Ureter (tissue), 1 donor: ENCODE measurements around the gene CCT7. TPM values are rescaled to one million over a fixed set of nuclear protein-coding genes. Genes with fewer than 3 reads are reported as not detected.
"Not testable (repeated sequence)": the region's sequence is repeated elsewhere in the genome, so short reads cannot be mapped to it uniquely, and the experiment has no call there.

Source experiments
- DNase-seq: peaks from one replicate; pipeline ENCODE4 v3.0.0-alpha.2; 2020; ENCODE audit warnings: low spot score
- total RNA-seq: library from RNA; stranded (reverse); gene quantifications from one replicate; pipeline ENCODE4 v1.2.4, GENCODE V29; 2023
- donor health status: DM: yes; HTN: yes; CAD: no.

CCT7 gene
- total RNA-seq, 1 donor from 2014 or later = 237 TPM

DNA sequence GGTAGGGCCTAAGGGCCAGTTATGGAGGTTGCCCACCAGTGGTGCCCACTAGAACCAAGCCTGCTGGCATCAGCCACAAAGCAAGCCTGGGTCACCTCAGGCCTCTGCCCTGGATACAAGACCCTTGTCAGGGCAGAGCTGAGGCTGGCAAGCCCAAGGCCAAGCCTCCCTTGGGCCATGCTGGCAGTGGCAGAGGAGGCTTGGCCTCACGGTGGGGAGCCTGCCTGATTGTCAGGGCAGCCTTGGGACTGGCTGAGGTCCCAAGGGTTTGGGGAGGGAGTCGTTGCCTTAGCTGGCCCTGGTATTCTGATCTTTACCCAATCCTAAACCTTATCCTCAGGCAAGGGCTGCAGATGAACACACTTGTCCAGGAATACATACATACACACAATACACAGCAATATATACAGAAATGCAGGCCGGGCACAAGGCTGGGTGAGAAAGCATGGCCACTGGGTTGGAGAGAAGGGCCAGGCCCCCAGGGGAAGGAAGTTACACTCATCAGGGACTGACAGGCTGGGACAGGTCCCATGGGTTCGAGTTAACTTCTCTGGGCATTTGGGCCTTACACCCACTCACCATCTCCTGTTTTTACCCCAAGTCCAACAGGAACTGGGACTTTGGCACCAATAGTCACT lies 21.0 kb downstream of the CCT7 start:
- no peak for DNase-seq

- DNase-seq = no peak
Observed at GRCh38 chr2:73255907-73256617, 22.0 kb downstream of the CCT7 start.

GRCh38 chr2:73256618-73256922 lies 22.5 kb downstream of the CCT7 start:
- no peak for DNase-seq

DNA sequence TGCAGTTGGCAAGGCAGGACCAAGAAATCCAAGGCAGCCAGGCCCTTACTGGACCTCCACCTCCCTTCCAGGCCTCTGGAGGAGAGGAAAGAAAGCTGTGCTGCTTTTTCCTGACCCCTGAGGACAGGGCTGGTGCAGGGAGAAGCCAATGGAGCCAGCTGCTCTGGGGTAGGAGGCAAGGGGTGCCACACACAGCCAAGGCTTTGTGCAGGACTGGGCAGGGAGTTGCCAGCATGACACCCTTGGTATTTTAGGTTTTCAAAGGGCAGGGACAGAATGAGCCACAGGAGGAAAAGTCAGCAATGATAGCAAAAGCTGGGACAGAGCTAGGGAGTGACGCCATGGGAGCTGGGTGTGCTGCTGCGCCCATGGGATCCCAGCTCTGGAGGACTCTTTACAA lies 22.9 kb downstream of the CCT7 start:
- no peak for DNase-seq

DNA sequence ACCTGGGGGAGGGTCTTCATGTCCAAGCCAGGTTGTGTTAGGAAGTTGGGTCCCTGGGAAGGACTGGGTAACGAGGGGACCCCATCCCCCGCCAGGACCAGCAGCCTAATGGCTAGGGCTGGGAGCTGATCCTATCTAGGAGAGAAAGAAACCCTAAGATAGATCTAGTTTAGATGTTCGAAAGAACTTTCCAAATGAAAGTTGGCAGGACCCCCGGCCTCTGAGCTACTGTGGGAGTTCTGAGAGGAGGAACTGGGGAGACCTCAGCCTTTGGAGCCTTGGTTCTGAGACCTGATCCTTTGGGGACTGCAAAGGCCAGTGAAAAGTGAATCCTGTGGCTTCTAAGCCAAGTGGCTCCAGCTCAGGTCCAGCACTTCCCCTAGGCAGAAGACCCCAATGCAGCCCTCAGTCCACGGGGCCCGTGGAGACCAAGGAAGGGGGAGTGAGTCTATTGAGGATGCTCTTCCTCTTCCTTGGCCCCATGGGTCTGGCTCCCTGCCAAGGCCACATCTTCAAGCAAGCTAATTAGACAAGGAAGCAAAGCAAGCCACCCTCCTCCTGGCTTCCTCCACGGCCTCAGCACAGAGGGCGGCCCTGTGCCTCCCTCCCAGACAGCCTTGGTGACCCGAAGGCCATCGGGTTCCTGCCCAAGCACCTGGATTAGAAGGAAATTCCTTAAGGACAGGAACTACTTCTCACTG lies 23.5 kb downstream of the CCT7 start:
- no peak for DNase-seq

DNA sequence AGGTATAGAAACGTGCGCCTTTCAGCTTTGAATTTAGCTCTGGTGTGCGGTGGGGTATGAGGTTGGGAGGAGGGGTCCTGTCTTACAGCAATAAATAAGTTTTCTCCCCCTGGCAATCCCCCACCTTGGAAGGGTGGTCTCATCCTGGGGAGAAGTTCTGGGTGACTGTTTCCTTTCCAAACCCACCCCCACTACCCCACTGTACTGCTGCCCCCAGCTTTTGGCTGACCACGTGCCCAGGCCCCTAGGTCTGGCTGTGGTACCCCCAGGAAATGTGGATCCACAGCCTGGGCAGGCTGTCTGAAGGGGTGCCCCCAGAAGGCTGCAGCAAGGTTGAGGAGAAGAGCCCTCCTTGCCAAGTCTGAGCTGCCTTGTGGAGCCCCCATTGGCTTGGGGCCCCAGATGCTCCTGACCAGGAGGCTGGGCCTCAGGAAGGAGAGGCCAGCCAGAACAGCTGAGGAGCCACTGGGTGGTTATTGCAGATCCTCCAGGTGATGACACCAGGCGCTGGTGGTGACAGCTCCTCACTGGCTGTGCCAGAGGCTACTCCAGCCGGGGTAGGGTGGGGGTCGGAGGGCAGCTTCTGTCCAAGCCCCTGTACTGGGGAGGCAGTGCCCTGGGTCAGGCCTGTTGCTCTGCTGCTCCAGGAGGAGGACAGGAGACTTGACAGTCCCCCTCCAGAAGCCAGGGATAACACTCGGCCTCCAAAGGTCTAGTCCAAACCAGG lies 24.2 kb downstream of the CCT7 start:
- no peak for DNase-seq

DNA sequence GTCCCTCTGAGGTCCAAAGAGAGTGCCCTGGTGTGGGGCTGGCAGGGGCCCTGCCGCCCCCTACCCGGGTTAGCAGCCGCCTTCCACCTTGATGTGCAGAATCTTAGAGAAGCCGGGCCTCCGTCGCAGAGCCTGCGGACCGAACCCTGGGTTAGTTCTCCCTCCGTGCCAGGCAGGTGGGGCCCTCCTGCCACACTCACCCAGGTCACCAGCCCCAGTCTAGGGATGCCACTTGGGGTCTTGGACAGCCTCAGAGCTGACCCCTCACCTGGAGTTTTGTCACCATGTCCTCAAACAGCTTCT lies 24.8 kb downstream of the CCT7 start:
- DNase-seq = no peak

GRCh38 chr2:73259276-73259675 lies 25.2 kb downstream of the CCT7 start:
- no peak for DNase-seq

GRCh38 chr2:73259704-73260337 lies 25.7 kb downstream of the CCT7 start:
- DNase-seq = no peak

DNA sequence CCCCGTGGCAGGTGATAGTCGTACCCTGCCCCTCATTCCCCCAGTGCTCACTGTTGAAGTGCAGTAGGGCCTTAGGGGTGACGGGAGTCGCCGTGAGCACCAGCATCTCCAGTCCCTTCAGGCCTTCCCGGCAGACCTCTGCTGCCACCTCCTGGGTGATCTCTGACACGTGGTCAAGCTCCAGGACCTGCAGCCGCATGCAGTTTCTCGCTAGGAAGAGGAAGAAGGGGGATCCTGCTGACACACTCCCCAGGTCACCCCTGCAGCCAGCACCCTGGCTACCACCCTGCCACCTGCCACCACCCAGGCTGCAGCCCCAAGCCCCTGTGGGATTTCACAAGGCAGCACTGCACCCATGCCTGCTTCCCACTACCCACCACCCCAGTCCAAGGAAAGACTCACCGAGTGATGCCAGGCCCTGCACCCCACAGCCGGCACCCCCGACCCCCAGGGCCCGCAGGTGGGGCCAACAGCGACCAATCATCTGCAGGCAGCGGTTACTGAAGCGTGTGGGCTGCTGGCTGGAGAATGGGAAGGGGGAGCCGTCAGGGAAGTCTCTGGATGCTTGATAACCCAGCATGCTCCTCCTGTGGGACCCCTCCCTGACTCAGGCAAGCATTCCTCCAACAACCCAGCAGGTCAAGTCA lies 26.4 kb downstream of the CCT7 start:
- no peak for DNase-seq

GRCh38 chr2:73262108-73262651 lies 28.1 kb downstream of the CCT7 start:
- no peak for DNase-seq

DNA sequence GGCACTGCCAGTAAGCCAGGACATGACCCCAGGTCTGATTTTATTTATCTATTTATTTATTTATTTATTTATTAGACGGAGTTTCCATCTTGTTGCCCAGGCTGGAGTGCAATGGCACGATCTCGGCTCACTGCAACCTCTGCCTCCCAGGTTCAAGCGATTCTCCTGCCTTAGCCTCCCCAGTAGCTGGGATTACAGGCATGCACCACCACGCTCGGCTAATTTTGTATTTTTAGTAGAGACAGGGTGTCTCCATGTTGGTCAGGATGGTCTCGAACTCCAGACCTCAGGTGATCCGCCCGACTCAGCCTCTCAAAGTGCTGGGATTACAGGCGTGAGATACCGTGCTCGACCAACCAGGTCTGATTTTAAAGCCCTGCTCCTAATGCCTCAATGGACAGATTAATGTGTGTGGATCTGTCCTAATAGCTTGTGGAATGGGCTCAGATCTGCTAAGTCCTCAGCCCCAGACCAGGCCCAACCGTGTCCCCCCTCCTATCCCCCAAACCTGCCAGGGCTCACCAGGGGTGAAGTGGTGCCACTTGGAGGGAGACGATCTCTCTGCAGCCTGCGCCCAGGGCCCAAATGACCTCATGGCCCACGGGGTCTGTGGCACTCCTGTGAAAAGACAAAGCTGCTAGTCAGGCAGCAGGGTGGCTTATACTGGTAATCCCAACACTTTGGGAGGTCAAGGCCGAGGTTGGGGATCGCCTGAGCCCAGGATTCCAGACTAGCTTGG lies 28.8 kb downstream of the CCT7 start:
- not testable (repeated sequence) for DNase-seq

- DNase-seq = no peak
Observed at GRCh38 chr2:73263540-73264331, 29.6 kb downstream of the CCT7 start.

DNA sequence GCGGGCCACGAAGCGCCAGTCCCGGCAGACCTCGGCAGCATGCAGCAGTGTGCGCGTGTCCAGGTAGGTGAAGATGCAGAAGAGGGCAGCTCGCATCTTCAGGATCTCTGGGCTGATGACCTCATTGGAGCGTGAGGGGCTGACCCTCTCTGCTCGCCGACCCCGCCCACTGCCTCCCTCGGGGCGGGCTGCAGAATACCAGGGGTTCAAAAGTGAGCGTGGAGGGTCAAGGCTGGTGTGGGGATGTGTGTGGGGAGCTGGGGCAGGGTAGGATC lies 30.2 kb downstream of the CCT7 start:
- no peak for DNase-seq

DNA sequence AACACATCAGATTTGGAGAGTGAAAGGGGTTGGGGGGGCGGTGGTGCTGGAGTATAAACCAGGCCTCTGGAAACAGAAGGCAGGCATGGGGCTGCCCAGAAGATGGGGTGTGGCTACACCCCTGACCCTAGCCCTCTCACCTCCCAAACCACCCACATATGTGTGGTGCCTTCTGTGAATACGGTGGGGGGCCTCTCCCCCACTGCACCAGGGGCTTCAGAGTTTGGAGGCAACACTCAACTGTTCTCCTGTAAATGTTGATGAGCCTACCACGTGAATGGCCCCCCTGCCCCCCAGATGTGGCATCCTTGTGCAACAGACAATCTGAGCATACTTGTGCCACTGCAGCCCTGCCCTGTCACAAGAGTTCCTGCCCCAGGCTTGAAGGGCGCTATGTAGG lies 30.7 kb downstream of the CCT7 start:
- DNase-seq = no peak

GRCh38 chr2:73265298-73266060 lies 31.4 kb downstream of the CCT7 start:
- no peak for DNase-seq

DNA sequence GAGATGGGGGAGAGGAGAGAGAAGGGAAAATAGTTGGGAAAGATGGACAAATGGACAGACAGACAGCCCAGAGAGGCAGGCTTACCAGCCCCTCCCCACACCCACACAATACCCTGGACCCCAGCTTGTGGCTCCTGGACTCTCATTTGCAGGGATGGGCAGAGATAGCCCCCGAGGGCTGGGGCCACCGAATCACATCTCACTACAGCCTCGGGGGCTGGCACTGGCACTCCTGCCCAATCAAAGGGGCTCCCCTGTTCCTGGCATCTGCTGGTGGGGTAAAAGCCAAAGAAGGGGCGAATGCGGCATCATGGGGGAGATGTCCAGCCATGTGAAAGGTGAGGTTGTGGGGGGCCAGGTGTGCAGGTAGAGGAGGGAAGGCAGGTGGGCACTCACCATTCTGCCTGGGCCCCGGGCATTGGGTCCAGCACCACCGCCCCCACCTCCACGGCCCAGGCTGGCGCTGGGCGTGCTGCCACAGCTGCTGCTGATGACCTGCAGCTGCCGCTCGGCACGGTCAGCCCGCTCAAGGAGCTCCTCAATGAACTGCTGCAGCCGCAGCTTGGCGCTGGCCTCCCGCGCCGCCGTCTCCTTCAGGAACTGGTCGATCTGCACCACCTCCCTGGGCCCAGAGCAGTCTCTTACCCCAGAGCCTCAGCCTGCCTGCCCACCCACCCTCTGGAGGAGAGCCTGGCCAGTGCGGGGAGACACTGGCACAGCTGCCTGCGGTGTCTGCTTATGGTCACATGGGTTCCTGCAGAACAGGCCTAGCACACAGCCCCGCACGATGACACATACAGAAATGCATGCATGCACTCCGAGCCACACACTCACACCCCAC lies 32.2 kb downstream of the CCT7 start:
- no peak for DNase-seq

DNA sequence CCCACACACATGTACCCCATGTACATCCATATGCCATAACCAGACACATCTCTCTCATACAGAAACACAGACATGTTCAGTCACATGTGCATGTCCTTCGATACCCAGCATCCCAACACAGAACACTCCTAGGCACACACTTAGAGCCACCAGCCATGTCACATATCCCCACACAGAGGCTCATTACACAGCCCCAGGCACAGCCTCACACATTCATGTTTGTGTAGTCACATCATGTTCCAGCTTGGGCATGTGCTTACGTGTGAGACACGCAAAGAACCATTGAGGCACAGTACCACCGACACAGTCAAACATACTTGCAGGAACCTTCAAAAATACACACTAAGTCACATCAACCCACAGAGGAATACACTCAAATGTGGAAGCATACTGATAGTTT lies 32.9 kb downstream of the CCT7 start:
- no peak for DNase-seq
